NCI-H510A treated with DMSO at 0.1 percent for 48 hours (cell line): Measurements from ENCODE around the gene COA6.

Experiments used
- DNase-seq: peaks from one replicate; lab custom pipeline; 2025; lab: John Stamatoyannopoulos, UW

COA6 gene, protein sequence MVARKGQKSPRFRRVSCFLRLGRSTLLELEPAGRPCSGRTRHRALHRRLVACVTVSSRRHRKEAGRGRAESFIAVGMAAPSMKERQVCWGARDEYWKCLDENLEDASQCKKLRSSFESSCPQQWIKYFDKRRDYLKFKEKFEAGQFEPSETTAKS

DNA sequence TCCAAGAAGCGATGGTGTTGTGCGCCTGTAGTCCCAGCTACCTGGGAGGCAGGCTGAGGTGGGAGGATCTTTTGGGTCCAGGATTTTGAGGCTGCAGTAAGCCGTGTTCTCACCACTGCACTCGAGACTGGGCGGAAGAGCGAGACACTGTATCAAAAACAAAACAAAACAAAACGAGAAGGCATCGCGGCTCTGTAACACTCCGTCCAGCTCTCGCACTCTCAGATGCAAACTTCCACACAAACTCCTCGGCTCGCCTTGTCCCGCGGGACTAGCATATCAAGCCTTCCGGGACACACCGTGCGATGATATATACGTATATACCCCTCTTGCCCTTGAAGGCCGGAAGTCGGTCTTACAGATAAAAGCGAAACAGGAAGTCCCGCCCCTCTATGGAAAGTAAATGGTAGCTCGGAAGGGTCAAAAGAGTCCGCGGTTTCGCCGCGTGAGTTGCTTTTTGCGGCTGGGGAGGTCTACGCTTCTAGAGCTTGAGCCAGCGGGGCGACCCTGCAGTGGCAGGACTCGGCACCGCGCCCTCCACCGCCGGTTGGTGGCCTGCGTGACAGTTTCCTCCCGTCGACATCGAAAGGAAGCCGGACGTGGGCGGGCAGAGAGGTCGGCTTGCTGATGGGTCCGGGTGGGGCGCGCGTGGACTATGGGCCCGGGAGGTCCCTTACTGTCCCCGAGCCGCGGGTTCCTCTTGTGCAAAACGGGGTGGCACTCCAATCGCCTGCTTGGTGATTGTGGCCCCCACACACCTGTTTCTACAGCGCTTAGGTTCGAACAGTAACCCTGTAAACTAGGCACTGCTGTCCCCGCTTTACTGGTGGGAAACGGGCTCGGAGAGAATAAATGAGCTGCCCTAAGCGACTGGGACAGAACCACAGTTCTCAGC, at the start of gene COA6:
TSS of gene COA6 (plus strand) at position 393 of the 895 bp plus-strand sequence. CDS start at position 404, 11 bp downstream.
- DNase-seq = peak; percentile 96

DNA sequence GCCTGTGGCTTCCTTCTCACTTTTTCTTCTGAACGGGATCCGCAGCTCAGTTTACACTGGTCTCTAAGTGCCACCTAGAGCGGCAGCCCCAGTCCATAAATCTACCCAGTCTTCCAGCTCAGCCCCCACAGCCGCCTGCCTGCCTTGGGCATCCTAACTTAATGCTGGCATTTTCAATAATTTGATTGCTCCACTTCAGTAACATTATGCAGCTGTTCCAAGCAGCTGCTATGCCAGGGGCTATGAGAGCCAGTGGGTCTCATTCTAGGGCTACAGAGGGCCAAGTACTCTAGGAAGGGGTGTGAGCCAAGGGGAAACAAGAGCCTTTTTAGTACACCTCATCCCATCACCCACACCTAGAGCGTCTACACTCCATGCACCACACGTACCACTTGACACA, 48.4 kb upstream of the COA6 start:
- no peak for DNase-seq

DNA sequence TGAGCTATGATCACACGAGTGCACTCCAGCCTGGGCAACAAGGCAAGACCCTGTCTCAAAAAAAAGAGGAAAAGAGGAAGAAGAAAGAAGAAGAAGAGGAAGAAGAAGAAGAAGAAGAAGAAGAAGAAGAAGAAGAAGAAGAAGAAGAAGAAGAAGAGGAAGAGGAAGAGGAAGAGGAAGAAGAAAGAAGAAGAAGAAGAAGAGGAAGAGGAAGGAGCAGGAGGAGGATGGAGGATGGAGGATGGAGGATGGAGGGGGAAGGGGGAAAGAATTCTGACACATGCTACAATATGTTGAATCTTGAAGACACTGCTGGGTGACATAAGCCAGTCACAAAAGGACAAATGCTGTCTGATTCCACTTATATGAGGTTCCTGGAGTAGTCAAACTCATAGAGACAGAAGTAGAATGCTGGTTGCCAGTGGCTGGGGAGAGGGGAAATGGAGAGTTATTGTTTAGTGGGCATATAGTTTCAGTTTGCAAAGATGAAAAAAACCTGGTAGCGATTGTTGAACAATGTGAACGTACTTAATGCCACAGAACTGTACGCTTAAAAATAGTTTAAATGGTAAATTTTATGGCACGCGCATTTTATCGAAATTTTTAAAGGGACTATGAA, 47.3 kb upstream of the COA6 start:
- no peak for DNase-seq

DNA sequence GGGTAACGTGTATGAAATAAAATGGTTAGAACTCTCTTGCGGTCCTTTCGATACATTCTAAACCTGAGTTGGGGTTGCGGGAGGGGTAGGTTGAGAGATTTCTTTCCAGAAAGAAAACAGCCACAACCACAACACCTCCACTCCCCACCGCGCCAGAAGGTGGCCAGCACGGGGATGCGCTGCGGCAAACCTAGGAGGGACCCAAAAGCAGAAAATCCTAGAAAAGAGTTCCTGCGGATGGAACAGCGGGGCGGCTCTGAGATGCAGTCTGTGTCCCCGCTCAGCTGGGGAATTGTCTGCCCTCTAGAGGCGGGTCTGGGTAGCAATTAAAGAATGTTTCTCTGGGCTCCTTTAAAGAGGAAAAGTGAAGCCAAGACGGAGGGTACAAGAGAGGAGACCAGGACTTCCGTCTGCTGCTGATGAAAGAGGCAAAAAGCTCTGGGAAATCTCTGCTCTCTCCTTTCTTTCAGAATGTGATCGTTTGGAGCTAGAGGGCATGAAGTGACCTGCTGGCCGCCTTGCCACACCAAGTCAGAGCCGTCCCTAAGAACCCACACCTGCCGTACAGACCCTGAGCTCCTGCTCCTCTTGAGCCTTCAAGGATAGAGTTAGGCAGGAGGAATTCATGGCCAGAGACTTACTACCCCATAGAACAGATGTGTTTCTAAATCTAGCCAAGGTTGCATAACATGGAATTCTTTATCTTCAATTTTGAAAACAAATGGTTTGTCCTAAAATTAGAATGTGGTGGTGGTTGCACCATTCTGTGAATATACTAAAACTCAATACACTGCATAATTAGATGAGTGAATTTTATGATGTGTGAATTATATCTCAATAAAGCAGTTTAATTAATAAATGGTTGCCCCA, 46.5 kb upstream of the COA6 start:
- peak; percentile 33 for DNase-seq

DNA sequence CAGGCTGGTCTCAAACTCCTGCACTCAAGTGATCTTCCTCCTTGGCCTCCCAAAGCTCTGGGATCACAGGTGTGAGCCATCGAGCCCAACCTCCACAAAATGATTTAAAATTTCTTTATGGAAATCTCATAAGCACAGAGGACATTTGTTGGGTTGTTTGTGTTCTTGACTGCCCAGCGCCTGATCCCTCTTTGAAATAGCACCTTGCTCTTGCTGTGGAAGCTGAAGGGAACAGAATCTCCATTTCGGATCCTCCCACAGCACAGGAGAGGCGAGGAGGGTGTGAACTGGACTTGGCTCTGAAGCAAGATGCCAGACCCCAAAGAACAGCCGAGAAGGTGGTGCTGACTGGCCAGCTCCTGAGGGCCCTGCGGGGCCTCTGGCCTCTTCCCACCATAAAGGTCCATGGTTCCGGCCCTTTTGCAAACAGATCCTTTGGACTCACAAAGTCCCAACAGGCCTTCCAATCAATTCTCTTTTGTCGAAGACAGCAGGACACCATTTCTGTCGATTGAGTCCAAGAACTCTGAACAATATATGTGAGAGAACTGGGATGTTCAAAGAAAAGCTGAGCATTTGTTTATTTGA, 45.6 kb upstream of the COA6 start:
- DNase-seq = no peak

DNA sequence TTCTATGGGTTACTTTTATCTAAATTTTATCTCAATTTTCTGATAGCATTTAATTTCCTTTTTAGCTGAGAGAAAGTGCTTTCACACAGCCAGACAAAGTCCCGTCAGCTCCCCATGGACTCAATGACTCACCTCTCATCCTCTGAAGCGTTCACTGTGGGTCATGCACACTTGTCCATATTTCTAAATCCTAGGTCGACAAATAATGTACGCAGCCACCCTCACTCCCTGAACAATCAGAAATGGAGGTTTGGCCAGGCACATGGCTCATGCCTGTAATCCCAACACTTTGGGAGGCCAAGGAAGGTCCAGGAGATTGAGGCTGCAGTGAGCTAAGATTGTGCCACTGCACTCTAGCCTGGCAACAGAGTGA, 42.4 kb upstream of the COA6 start:
- DNase-seq = no peak

DNA sequence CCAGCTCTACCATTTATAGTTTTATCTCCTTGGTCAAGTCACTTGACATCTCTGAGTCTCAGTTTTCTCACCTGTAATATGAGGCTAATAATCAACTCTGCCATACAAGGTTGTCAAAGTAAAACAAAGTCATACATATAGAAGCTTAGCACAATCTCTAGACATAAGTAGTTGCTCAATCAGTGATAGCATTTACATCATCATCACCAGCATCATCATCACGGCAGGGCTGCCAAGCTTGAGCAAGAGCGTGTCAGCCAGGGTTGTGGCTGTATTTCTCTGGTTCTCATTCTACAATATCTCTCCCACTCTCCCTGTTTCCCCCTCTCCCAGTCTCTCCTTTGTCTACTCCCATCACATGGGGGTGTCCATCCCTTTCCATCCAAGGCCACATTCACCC, 41.7 kb upstream of the COA6 start:
- DNase-seq = no peak

DNA sequence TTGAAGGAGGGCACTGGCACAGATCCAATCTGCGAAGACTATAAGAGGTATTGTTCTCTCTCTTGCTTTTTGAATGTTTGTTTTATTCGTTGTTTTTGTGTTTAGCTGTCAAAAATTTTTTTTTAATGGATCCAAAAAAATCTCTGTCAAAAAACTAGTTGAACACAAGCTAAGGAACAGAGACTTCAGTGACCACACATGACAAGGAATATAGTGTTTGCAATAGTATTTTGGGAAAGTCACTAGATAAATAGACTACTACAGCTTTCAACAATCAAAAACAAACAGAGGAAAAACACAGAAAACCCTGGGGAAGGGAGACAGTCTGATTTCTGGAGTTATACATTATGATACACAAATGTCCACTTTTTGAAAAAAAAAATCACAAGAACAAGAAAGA, 36.9 kb upstream of the COA6 start:
- no peak for DNase-seq

DNA sequence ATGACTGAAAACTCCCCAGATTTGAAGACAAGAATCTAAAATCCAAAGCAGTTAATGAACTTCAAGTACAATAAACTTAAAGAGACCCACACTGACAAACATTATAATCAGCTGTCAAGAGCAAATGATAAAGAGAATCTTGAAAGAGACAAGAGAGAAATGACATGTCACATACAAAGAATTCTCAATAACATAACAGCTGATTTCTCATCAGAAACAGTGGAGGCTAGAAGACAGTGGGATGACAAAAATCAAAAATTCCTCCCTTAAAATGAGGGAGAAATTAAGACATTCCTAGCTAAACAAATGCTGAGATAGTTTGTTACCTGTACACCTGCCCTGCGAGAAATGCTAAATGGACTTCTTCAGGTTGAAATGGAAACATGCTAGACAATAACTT, 36.0 kb upstream of the COA6 start:
- no peak for DNase-seq

DNA sequence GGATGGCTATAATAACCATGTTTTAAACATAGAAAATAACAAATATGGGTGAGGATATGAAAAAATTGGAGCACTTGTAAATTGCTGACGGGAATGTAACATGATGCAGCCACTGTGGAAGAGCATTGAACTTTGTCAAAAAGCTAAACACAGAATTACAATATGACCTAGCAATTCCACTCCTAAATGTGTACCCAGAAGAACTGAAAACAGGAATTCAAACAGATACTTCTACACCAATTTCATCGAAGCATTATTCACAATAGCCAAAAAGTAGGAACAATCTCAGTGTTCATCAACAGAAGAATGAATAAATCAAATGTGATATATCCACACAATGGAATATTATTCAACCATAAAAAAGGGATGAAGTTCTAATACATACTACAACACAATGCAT, 32.7 kb upstream of the COA6 start:
- DNase-seq = no peak

DNA sequence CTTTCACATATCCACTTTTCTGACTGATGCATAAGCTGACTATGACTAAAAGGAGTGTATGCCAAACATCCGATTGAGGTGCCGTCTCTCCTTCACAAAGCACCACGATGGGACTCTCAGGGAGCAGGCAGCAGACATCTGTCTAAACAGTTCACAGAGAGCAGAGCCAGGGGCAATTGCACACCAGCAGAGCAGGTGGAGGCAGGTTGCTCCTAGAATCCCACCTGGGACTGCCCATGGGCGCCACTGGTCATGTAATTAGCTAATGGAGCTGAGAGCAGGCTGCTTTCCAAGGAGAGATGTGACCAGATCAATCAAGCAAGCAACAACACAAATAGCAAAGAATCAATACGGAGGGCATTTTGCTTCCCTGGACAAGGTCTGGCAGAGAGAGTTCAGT, 30.5 kb upstream of the COA6 start:
- DNase-seq = no peak

DNA sequence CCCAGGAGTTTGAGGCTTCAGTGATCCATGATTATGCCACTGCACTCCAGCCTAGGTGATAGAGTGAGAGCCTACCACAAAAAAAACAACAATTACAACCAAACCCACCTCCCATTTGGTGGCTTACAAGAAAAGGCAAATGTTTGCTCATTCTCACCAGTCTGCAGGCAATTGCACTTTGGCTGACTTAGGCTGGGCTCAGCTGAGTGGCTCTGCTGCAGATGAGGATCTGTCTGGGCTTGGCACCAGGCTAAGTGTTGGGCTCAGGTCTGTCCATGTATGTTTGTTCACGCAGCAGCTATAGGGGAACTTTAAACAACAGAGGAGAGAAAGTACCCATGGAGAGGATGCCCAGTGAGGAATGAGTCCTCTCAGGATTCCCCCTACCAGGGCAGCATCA, 28.0 kb upstream of the COA6 start:
- no peak for DNase-seq

DNA sequence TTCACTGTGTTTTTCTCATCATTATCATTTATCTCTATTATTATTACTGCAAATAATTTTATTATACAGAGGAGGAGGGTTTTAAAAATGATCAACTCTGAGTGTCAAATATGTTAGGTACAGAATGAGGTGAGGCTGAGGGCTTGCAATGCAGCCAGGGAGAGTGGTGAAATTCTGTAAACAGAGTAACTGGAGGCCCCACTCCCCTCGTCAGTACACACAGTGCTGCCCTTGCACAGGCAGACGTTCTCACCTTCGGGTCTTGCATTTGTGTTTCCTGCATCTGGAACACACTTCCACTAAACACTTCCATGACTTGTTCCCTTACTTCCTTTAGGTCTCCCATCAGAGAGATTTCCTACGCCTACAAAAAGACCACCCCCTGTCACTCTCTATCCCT, 24.3 kb upstream of the COA6 start:
- DNase-seq = no peak

DNA sequence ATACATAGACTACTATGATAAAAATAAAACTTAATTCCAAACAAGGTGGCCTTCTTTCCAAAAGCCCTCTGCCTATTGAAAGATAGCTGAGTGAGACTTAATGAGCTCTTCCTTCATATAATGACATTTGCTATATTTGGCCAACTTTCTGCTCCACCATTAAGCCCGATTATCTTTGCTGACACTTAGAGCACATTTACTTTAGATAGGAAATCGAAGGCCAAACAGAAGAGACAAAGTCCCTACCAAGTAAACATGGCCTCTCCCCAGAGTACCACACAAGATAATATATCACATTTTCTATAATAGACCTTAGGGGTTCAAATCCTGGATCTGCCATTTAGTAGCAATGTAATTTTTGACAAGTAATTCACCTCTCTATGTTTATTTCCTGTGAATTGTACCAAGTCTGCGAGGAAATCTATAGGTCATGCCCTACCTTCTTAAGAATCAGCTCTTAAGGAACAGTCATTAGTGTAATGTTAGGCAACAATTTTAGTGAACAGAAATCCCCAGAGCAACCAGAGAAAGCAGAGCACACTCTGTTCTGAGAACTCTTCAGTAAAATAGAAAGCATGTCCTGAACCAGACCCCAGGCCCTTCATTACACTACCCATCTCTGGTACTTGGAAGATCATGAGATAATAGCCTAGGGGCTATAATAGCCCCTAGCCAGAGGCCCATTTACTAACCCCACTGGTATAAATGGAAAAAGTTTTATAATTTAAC, 17.3 kb upstream of the COA6 start:
- DNase-seq = no peak

DNA sequence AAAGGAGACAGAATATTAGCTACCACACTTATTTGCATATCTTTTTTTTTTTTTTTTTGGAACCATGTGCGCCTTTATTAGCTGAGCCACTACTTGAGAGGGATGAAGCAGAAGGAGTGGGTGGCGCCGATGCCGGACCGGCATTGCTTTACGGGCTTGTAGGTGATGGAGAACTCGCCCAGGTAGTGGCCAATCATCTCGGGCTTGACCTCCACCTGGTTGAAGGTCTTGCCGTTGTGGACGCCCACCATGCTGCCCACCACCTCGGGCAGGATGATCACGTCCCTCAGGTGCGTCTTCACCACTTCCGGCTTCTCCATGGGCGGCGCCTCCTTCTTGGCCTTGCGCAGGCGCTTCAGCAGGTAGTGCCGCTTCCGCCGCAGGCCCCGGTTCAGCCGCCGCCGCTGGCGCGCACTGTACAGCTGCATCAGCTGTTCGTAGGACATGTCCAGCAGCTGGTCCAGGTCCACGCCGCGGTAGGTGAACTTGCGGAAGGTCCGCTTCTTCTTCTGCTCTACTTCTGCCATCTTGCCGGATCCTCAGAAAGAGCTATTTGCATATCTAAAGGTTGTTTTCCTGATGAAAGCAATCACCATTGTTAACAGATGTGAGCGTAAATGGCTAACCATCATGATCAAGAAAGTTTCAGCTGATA, 16.5 kb upstream of the COA6 start:
- DNase-seq = peak; percentile 65

DNA sequence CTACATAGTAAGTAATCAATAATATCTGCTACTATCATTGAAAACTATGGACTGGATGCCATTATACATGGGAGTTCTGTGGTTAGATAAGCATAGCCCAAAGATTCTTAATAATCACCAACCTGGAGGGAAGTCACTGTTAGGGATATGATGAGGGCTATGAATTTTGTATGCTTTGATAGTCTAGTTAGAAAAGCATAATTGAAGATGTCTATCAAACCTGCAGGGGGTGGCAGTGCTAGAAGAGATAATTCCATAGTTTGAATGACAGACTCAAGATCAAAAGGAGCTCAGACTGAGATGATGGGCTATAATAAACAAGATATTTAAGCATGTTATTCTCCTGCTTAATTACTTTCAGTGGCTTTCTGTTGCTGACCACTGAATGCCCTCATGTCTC, 15.4 kb upstream of the COA6 start:
- DNase-seq = no peak

DNA sequence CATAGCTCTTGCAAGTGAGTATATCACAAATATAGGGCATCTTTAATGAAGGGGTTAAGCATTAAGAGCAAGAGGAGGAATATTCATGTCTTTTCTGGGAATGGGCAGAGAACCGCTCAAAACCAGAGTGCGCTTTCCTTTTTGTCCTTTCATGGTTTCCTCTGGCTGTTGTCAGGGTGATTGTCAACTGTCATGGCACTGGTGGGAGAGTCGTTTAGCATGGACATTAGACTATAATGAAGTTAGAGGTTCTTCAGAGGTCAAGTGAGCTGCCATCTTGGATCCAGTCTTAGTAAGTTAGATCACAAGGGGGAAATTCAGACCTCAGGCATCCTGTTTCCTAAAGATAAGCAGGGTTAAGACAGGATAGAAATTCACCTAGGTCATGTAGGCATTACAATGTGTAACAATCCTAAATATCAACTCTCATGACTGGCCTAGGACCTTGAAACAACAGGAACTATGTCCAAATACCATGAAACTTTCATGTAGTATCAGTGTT, 12.1 kb upstream of the COA6 start:
- no peak for DNase-seq

DNA sequence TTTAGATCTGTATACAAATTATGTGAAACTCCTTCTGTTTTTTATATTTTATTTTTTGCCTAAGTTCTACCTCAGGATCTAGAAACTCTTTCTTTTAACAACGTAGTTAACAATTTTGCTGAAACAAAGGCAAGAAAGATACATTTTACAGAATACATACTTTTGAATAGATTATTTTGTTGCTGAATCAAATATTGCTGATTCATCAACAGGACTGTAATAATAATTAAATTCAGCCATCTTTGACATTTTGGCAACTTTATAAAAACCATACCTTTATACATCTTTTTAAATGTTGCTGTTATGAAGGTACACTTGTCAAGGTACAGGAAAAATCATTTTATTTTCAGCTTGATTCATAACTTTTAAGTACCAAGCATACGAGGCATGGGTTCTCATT, 10.7 kb upstream of the COA6 start:
- no peak for DNase-seq

DNA sequence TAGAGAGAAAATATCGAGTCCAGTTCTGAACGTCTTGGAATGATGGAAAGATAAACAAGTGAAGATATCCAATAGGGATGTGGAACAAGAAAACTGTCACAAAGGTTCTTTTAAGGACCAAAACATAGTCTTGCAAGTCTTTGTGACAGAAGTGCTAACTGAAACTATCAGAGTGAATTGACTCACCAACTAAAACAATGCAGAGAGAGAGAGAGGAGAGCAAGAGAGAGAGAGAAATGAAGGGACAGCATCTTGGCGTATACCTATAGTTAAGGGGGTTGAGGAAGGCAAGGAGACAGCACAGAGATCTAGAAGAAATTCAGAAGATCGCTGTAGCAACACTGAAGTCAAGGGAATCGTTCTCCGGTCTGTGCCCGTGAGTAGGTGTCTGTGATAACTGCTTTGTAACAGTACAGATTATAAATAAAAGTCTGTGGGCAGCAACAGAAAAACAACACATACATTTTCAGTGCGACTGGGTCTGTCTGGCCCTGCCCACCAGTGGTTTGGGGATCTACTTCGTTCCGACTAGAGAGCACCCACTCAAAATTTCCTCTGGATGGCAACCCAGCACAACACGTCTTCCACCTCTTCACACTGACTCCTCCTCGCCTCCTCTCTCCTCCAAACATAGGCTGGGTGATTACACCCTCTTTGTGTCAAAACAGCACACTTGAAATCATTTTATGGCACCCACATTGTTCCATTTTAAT, 4.8 kb upstream of the COA6 start:
- DNase-seq = no peak

DNA sequence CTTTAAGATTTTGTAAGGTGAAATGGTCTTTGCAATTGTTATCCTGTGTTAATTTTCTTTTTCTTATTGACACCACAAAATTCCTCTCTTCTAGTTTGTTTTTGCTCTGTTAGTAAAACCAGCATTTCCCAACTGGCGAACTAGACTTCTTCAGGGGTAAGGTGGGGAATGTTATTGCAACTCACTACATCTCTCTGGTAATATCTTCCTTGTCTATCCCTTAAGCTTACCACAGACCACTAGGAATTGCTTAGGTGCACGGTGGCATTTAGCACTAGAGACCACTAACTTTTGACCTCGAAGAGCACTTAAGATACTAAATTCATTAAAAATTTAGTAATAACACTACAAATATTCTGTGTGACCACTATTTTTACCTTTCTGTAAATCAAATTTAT, 4.2 kb upstream of the COA6 start:
- DNase-seq = no peak
